GM23338 (cell line): Measurements from ENCODE around the gene EZR. TPM values are rescaled to one million over a fixed set of nuclear protein-coding genes. Genes with fewer than 3 reads are reported as not detected.

ENCODE experiments used
- ATAC-seq: fragments of 200-7000 bp; cut with Tn5 transposase; 3 replicates; pipeline ENCODE4 v1.9.1; 2020
- DNase-seq: peaks from one replicate; pipeline ENCODE4 v3.0.0-alpha.2; 2015; ENCODE audit warnings: low spot score
- H2AFZ ChIP-seq: fragments of 200-600 bp; sonication (generic); 2 replicates; pipeline ENCODE4 v1.8.0; 2016; ENCODE audit warnings: antibody characterized with exemption, mild to moderate bottlenecking, moderate library complexity
- H3F3A ChIP-seq: fragments of 200-600 bp; sonication (generic); replicated peaks from 2 replicates; pipeline ENCODE4 v1.8.0; 2017; ENCODE audit warnings: antibody characterized with exemption, mixed run types, low read depth
- H3K27ac ChIP-seq: fragments of 200-600 bp; sonication (generic); 2 replicates; pipeline ENCODE4 v1.6.1; 2016; ENCODE audit warnings: low read depth
- H3K27me3 ChIP-seq: fragments of 200-600 bp; sonication (generic); 2 replicates; pipeline ENCODE4 v1.8.0; 2016; ENCODE audit warnings: mild to moderate bottlenecking, mixed run types, moderate library complexity; ENCODE audit not compliant: insufficient read depth
- H3K36me3 ChIP-seq: fragments of 200-600 bp; sonication (generic); 2 replicates; pipeline ENCODE4 v1.8.0; 2016; ENCODE audit warnings: mild to moderate bottlenecking; ENCODE audit not compliant: insufficient read depth
- H3K4me1 ChIP-seq: fragments of 200-600 bp; sonication (generic); 2 replicates; pipeline ENCODE4 v1.8.0; 2016; ENCODE audit warnings: mild to moderate bottlenecking, moderate library complexity; ENCODE audit not compliant: insufficient read depth
- H3K4me2 ChIP-seq: fragments of 200-600 bp; sonication (generic); 2 replicates; pipeline ENCODE4 v1.7.1; 2017; ENCODE audit warnings: mixed run types
- H3K4me3 ChIP-seq: fragments of 200-600 bp; sonication (generic); 2 replicates; pipeline ENCODE4 v1.6.1; 2016; ENCODE audit warnings: mixed run types
- H3K79me2 ChIP-seq: fragments of 200-600 bp; sonication (generic); replicated peaks from 2 replicates; pipeline ENCODE4 v1.8.0; 2017; ENCODE audit warnings: mild to moderate bottlenecking; ENCODE audit not compliant: insufficient read depth
- H3K9me2 ChIP-seq: fragments of 200-600 bp; sonication (generic); 2 replicates; pipeline ENCODE4 v1.8.0; 2017; ENCODE audit not compliant: insufficient read depth
- H4K20me1 ChIP-seq: fragments of 200-600 bp; sonication (generic); replicated peaks from 2 replicates; pipeline ENCODE4 v1.8.0; 2017; ENCODE audit warnings: mild to moderate bottlenecking; ENCODE audit not compliant: insufficient read depth
- H3K27ac Mint-ChIP-seq: 2 replicates; pipeline ENCODE4 v1.8.0; 2020; ENCODE audit warnings: inconsistent platforms, mild to moderate bottlenecking, moderate library complexity, mixed read lengths
- H3K27me3 Mint-ChIP-seq: 3 replicates; pipeline ENCODE4 v1.8.0; 2022; ENCODE audit warnings: low read depth, mild to moderate bottlenecking, moderate library complexity, mixed read lengths, inconsistent platforms; ENCODE audit not compliant: insufficient read depth, poor library complexity
- H3K36me3 Mint-ChIP-seq: 3 replicates; pipeline ENCODE4 v1.8.0; 2021; ENCODE audit warnings: low read depth, mild to moderate bottlenecking, inconsistent platforms, moderate library complexity, mixed read lengths
- H3K4me1 Mint-ChIP-seq: 3 replicates; pipeline ENCODE4 v1.8.0; 2020; ENCODE audit warnings: mild to moderate bottlenecking, inconsistent platforms, mixed read lengths
- H3K4me3 Mint-ChIP-seq: 3 replicates; pipeline ENCODE4 v1.8.0; 2021; ENCODE audit warnings: moderate library complexity, mild to moderate bottlenecking, inconsistent platforms, mixed read lengths
- H3K9me3 Mint-ChIP-seq: 3 replicates; pipeline ENCODE4 v1.8.0; 2020; ENCODE audit warnings: moderate library complexity, mild to moderate bottlenecking, inconsistent platforms, mixed read lengths
- CREB1 ChIP-seq: fragments of 250-450 bp; sonication (Bioruptor Pico); IDR thresholded peaks from 2 replicates; pipeline ENCODE4 v1.5.0; 2020; ENCODE audit warnings: low read depth, mild to moderate bottlenecking, moderate library complexity
- EZH2phosphoT487 ChIP-seq: fragments of 200-600 bp; sonication (generic); IDR thresholded peaks from one replicate; pipeline ENCODE4 v1.8.1; 2018; ENCODE audit warnings: antibody characterized with exemption; ENCODE audit not compliant: unreplicated experiment
- JUNB ChIP-seq: IDR thresholded peaks from one replicate; pipeline ENCODE4 v1.6.1; 2016; ENCODE audit warnings: antibody characterized with exemption; ENCODE audit not compliant: unreplicated experiment
- POLR2AphosphoS5 ChIP-seq: IDR thresholded peaks from 2 replicates; pipeline ENCODE4 v1.6.1; 2016; ENCODE audit warnings: antibody characterized with exemption, low read depth
- ZNF114 ChIP-seq: fragments of 250-450 bp; sonication (Bioruptor Pico); IDR thresholded peaks from 2 replicates; pipeline ENCODE4 v1.5.0; 2020; ENCODE audit warnings: mild to moderate bottlenecking, moderate library complexity
- ZNF331 ChIP-seq: fragments of 250-450 bp; sonication (Bioruptor Pico); IDR thresholded peaks from 2 replicates; pipeline ENCODE4 v1.5.0; 2020; ENCODE audit warnings: low read depth, mild to moderate bottlenecking, moderate library complexity
- polyA plus RNA-seq: library from polyadenylated mRNA; unstranded; fragments of >200 nt; fragmentation: Nextera tagmentation; extraction: Ambion mirVana; gene quantifications from 2 replicates; pipeline ENCODE4 v1.2.1, GENCODE V29; 2016
- total RNA-seq: library from RNA; depleted of rRNA; stranded (reverse); fragments of >200 nt; shearing (Covaris generic); gene quantifications from 2 replicates; pipeline ENCODE4 v1.2.3, GENCODE V29; 2014
- TF ChIP-seq, protein P1 (sequence below): fragments of 250-450 bp; sonication (Bioruptor Pico); IDR thresholded peaks from 2 replicates; pipeline ENCODE4 v1.5.0; 2020; ENCODE audit warnings: mild to moderate bottlenecking, moderate library complexity
- TF ChIP-seq, protein P2 (sequence below): IDR thresholded peaks from 2 replicates; pipeline ENCODE4 v1.6.1; 2016; ENCODE audit warnings: antibody characterized with exemption
- TF ChIP-seq, protein P3 (sequence below), 2 experiments: fragments of 200-600 bp in 1 of 2; sonication (generic) in 1 of 2; conservative IDR thresholded peaks; 2 replicates each; pipeline versions ENCODE4 v1.5.1 to v1.6.1; 2016 to 2017; ENCODE audit warnings: antibody characterized with exemption in 2 of 2, low read depth in 2 of 2, mild to moderate bottlenecking in 2 of 2, moderate library complexity in 1 of 2

The EZR gene
- total and polyA plus RNA-seq, 2 experiments from 2014 or later = 199 to 208 TPM

GRCh38 chr6:158847786-158848185, 28.6 kb upstream of the EZR start:
- Histone ChIP-seq H3K9me2 (no peaks in the 10 kb centered on the region), H4K20me1 (no peaks in the 10 kb centered on the region), H3K79me2 (no peaks in the 10 kb centered on the region), H3K36me3 (no peaks in the 10 kb centered on the region), H3K27ac (no peak overlapping the region), H3F3A (peaks cover 7% of the 10 kb centered on the region; the same call in 1 of the 2 replicates), H2AFZ (no peak overlapping the region), H3K27me3 (no peaks in the 10 kb centered on the region), H3K4me1 (peaks cover 17% of the 10 kb centered on the region), H3K4me2 (no peak overlapping the region), H3K4me3 (no peak overlapping the region)
- H3K4me3 Mint-ChIP-seq = no peak overlapping the region
- H3K27ac Mint-ChIP-seq = no peak overlapping the region
- H3K27me3 Mint-ChIP-seq = peaks cover 4% of the 10 kb centered on the region
- DNase-seq = no peak
- no peaks in the 10 kb centered on the region; the same call in 2 of the 3 replicates for H3K9me3 Mint-ChIP-seq
- no peak for ATAC-seq
- peaks cover 12% of the 10 kb centered on the region for H3K4me1 Mint-ChIP-seq
- 0 out of 3 replicates have a peak, but pooled peaks cover 2% of the 10 kb centered on the region for H3K36me3 Mint-ChIP-seq
- TF ChIP-seq ZNF331 (CRISPR knock-in tag) = no peak
- TF ChIP-seq JUNB = no peak
- no peak for TF ChIP-seq POLR2AphosphoS5

DNA sequence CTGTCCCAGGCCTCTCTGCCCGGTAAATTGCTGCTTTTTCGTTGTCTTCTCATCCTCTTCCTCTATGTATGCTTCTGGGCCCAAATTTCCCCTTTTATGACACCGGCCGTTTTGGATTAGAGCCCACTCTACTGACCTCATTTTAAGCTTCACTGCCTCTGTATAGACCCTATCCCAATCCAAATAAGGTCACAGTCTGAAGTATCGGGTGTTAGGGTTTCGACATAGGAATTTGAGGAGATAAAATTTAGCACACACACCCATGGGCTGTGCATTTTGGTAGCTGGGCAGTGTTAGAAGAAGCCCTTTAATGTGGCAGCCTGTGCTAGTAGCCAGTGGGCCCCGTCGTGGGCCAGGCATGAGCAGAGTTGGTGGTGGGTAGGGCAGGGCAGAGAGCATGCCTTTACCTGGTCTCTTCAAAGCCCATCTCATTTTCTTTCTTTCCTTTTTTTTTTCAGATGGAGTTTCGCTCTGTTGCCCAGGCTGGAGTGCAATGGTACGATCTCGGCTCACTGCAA, 27.9 kb upstream of the EZR start:
- Histone ChIP-seq H4K20me1 (no peaks in the 10 kb centered on the region), H3K4me2 (no peak overlapping the region), H3K9me2 (no peaks in the 10 kb centered on the region), H3K27me3 (no peaks in the 10 kb centered on the region), H3F3A (no peaks in the 10 kb centered on the region), H3K36me3 (no peaks in the 10 kb centered on the region), H3K27ac (no peak overlapping the region), H3K4me1 (peaks cover 11% of the 10 kb centered on the region), H3K4me3 (no peak overlapping the region), H2AFZ (no peak overlapping the region), H3K79me2 (no peaks in the 10 kb centered on the region)
- H3K4me1 Mint-ChIP-seq = peaks cover 12% of the 10 kb centered on the region
- no peak overlapping the region for H3K4me3 Mint-ChIP-seq
- H3K36me3 Mint-ChIP-seq = 0 out of 3 replicates have a peak, but pooled peaks cover 3% of the 10 kb centered on the region
- no peaks in the 10 kb centered on the region; the same call in 2 of the 3 replicates for H3K9me3 Mint-ChIP-seq
- peaks cover 4% of the 10 kb centered on the region for H3K27me3 Mint-ChIP-seq
- ATAC-seq = no peak
- DNase-seq = no peak
- H3K27ac Mint-ChIP-seq = 0 out of 2 replicates have a peak overlapping the region, but pooled peaks have one; percentile 3
- TF ChIP-seq, protein P1, sequence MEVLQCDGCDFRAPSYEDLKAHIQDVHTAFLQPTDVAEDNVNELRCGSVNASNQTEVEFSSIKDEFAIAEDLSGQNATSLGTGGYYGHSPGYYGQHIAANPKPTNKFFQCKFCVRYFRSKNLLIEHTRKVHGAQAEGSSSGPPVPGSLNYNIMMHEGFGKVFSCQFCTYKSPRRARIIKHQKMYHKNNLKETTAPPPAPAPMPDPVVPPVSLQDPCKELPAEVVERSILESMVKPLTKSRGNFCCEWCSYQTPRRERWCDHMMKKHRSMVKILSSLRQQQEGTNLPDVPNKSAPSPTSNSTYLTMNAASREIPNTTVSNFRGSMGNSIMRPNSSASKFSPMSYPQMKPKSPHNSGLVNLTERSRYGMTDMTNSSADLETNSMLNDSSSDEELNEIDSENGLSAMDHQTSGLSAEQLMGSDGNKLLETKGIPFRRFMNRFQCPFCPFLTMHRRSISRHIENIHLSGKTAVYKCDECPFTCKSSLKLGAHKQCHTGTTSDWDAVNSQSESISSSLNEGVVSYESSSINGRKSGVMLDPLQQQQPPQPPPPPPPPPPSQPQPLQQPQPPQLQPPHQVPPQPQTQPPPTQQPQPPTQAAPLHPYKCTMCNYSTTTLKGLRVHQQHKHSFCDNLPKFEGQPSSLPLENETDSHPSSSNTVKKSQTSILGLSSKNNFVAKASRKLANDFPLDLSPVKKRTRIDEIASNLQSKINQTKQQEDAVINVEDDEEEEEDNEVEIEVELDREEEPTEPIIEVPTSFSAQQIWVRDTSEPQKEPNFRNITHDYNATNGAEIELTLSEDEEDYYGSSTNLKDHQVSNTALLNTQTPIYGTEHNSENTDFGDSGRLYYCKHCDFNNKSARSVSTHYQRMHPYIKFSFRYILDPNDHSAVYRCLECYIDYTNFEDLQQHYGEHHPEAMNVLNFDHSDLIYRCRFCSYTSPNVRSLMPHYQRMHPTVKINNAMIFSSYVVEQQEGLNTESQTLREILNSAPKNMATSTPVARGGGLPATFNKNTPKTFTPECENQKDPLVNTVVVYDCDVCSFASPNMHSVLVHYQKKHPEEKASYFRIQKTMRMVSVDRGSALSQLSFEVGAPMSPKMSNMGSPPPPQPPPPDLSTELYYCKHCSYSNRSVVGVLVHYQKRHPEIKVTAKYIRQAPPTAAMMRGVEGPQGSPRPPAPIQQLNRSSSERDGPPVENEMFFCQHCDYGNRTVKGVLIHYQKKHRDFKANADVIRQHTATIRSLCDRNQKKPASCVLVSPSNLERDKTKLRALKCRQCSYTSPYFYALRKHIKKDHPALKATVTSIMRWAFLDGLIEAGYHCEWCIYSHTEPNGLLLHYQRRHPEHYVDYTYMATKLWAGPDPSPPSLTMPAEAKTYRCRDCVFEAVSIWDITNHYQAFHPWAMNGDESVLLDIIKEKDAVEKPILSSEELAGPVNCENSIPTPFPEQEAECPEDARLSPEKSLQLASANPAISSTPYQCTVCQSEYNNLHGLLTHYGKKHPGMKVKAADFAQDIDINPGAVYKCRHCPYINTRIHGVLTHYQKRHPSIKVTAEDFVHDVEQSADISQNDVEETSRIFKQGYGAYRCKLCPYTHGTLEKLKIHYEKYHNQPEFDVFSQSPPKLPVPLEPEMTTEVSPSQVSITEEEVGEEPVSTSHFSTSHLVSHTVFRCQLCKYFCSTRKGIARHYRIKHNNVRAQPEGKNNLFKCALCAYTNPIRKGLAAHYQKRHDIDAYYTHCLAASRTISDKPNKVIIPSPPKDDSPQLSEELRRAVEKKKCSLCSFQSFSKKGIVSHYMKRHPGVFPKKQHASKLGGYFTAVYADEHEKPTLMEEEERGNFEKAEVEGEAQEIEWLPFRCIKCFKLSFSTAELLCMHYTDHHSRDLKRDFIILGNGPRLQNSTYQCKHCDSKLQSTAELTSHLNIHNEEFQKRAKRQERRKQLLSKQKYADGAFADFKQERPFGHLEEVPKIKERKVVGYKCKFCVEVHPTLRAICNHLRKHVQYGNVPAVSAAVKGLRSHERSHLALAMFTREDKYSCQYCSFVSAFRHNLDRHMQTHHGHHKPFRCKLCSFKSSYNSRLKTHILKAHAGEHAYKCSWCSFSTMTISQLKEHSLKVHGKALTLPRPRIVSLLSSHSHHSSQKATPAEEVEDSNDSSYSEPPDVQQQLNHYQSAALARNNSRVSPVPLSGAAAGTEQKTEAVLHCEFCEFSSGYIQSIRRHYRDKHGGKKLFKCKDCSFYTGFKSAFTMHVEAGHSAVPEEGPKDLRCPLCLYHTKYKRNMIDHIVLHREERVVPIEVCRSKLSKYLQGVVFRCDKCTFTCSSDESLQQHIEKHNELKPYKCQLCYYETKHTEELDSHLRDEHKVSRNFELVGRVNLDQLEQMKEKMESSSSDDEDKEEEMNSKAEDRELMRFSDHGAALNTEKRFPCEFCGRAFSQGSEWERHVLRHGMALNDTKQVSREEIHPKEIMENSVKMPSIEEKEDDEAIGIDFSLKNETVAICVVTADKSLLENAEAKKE (CRISPR knock-in tag) = no peak
- TF ChIP-seq ZNF114 (no peak), EZH2phosphoT487 (no peak), JUNB (no peak), ZNF331 (CRISPR knock-in tag) (no peak), POLR2AphosphoS5 (no peak), CREB1 (no peak)
- TF ChIP-seq, protein P2, sequence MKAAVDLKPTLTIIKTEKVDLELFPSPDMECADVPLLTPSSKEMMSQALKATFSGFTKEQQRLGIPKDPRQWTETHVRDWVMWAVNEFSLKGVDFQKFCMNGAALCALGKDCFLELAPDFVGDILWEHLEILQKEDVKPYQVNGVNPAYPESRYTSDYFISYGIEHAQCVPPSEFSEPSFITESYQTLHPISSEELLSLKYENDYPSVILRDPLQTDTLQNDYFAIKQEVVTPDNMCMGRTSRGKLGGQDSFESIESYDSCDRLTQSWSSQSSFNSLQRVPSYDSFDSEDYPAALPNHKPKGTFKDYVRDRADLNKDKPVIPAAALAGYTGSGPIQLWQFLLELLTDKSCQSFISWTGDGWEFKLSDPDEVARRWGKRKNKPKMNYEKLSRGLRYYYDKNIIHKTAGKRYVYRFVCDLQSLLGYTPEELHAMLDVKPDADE = no peak
- TF ChIP-seq, protein P3, sequence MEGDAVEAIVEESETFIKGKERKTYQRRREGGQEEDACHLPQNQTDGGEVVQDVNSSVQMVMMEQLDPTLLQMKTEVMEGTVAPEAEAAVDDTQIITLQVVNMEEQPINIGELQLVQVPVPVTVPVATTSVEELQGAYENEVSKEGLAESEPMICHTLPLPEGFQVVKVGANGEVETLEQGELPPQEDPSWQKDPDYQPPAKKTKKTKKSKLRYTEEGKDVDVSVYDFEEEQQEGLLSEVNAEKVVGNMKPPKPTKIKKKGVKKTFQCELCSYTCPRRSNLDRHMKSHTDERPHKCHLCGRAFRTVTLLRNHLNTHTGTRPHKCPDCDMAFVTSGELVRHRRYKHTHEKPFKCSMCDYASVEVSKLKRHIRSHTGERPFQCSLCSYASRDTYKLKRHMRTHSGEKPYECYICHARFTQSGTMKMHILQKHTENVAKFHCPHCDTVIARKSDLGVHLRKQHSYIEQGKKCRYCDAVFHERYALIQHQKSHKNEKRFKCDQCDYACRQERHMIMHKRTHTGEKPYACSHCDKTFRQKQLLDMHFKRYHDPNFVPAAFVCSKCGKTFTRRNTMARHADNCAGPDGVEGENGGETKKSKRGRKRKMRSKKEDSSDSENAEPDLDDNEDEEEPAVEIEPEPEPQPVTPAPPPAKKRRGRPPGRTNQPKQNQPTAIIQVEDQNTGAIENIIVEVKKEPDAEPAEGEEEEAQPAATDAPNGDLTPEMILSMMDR (conservative IDR thresholded peaks at IDR 0.05; ENCODE audit: low read depth in 2 of 2) = no peak
